Liver (tissue), 9 donors: ENCODE measurements around the gene ZNF747. TPM values are rescaled to one million over a fixed set of nuclear protein-coding genes. Genes with fewer than 3 reads are reported as not detected.
A peak's percentile ranks its signal among the peaks of the same experiment; 100 is the strongest.

Experiments
- DNase-seq: peaks from one replicate; pipeline ENCODE4 v3.0.0-alpha.2; 2017; ENCODE audit warnings: low spot score
- H3K27ac ChIP-seq, 2 donors: one replicate each; pipeline ENCODE4 v1.7.0; 2013; ENCODE audit warnings: inconsistent platforms in 2 of 2, low read length in 2 of 2, control low read depth in 1 of 2, low read depth in 1 of 2, mild to moderate bottlenecking in 1 of 2
- H3K27me3 ChIP-seq, 4 donors: one replicate each; pipeline versions ENCODE4 v1.6.1 to v1.7.0; 2013; ENCODE audit warnings: low read length in 3 of 4, inconsistent platforms in 1 of 4, mild to moderate bottlenecking in 1 of 4, moderate library complexity in 1 of 4; ENCODE audit not compliant: control insufficient read depth in 4 of 4, insufficient read depth in 4 of 4
- H3K36me3 ChIP-seq, 4 donors: one replicate each; pipeline versions ENCODE4 v1.6.1 to v1.7.0; 2013; ENCODE audit warnings: low read length in 3 of 4, mild to moderate bottlenecking in 3 of 4, low read depth in 1 of 4, moderate library complexity in 1 of 4; ENCODE audit not compliant: control insufficient read depth in 4 of 4, insufficient read depth in 3 of 4
- H3K4me1 ChIP-seq, 4 donors: one replicate each; pipeline versions ENCODE4 v1.6.1 to v1.7.0; 2013; ENCODE audit warnings: low read length in 3 of 4, mild to moderate bottlenecking in 3 of 4, moderate library complexity in 1 of 4; ENCODE audit not compliant: control insufficient read depth in 4 of 4, insufficient read depth in 4 of 4
- H3K4me3 ChIP-seq, 3 donors: one replicate each; pipeline versions ENCODE4 v1.6.1 to v1.7.0; 2013; ENCODE audit warnings: low read length in 3 of 3, control low read depth in 1 of 3, low read depth in 1 of 3, mild to moderate bottlenecking in 1 of 3
- H3K9ac ChIP-seq, 2 donors: one replicate each; pipeline ENCODE4 v1.7.0; 2013; ENCODE audit warnings: low read length in 2 of 2, mild to moderate bottlenecking in 2 of 2, moderate library complexity in 2 of 2, control low read depth in 1 of 2, low read depth in 1 of 2
- H3K9me3 ChIP-seq, 4 donors: one replicate each; pipeline versions ENCODE4 v1.6.1 to v1.7.0; 2013; ENCODE audit warnings: low read length in 3 of 4; ENCODE audit not compliant: control insufficient read depth in 4 of 4
- ATF3 ChIP-seq: IDR thresholded peaks from 2 replicates; pipeline ENCODE4 v1.6.1; 2016; ENCODE audit warnings: antibody characterized with exemption
- CTCF ChIP-seq: fragments of 150-350 bp; IDR thresholded peaks from 2 replicates; pipeline ENCODE4 v1.5.1; 2017; ENCODE audit warnings: improper control_type of control experiment, low read depth, low read length; ENCODE audit not compliant: missing input control
- EGR1 ChIP-seq, 2 donors: IDR thresholded peaks; 2 replicates each; pipeline ENCODE4 v1.6.1; 2016 to 2018; ENCODE audit warnings: antibody characterized with exemption in 2 of 2, low read depth in 2 of 2
- FOXA1 ChIP-seq: IDR thresholded peaks from 2 replicates; pipeline ENCODE4 v1.6.1; 2016; ENCODE audit warnings: antibody characterized with exemption
- FOXA2 ChIP-seq: IDR thresholded peaks from 2 replicates; pipeline ENCODE4 v1.6.1; 2016; ENCODE audit warnings: antibody characterized with exemption
- GABPA ChIP-seq, 2 donors: IDR thresholded peaks in 1 of 2; conservative IDR thresholded peaks in 1 of 2; 2 replicates each; pipeline ENCODE4 v1.6.1; 2016; ENCODE audit warnings: antibody characterized with exemption in 2 of 2, mild to moderate bottlenecking in 1 of 2, moderate library complexity in 1 of 2
- HNF4A ChIP-seq, 2 donors: conservative IDR thresholded peaks; 2 replicates each; pipeline ENCODE4 v1.6.1; 2016; ENCODE audit warnings: antibody characterized with exemption in 2 of 2, mild to moderate bottlenecking in 2 of 2
- HNF4G ChIP-seq: IDR thresholded peaks from 2 replicates; pipeline ENCODE4 v1.6.1; 2016; ENCODE audit warnings: antibody characterized with exemption
- JUND ChIP-seq, 2 donors: IDR thresholded peaks; 2 replicates each; pipeline ENCODE4 v1.6.1; 2016; ENCODE audit warnings: antibody characterized with exemption in 2 of 2
- MAX ChIP-seq: IDR thresholded peaks from 2 replicates; pipeline ENCODE4 v1.6.1; 2016; ENCODE audit warnings: antibody characterized with exemption
- NR2F2 ChIP-seq: IDR thresholded peaks from 2 replicates; pipeline ENCODE4 v1.6.1; 2016; ENCODE audit warnings: antibody characterized with exemption
- RAD21 ChIP-seq, 2 donors: IDR thresholded peaks; 2 replicates each; pipeline ENCODE4 v1.6.1; 2016; ENCODE audit warnings: antibody characterized with exemption in 2 of 2, mild to moderate bottlenecking in 2 of 2
- REST ChIP-seq: IDR thresholded peaks from 2 replicates; pipeline ENCODE4 v1.6.1; 2016; ENCODE audit warnings: antibody characterized with exemption, mild to moderate bottlenecking
- RXRA ChIP-seq, 2 donors: IDR thresholded peaks; 2 replicates each; pipeline ENCODE4 v1.6.1; 2017 to 2018; ENCODE audit warnings: antibody characterized with exemption in 2 of 2, mild to moderate bottlenecking in 1 of 2
- SP1 ChIP-seq: IDR thresholded peaks from 2 replicates; pipeline ENCODE4 v1.6.1; 2018; ENCODE audit warnings: antibody characterized with exemption, mild to moderate bottlenecking
- TAF1 ChIP-seq: conservative IDR thresholded peaks from 2 replicates; pipeline ENCODE4 v1.6.1; 2016; ENCODE audit warnings: antibody characterized with exemption, mild to moderate bottlenecking
- YY1 ChIP-seq: IDR thresholded peaks from 2 replicates; pipeline ENCODE4 v1.6.1; 2016; ENCODE audit warnings: antibody characterized with exemption, mild to moderate bottlenecking
- ZBTB33 ChIP-seq: IDR thresholded peaks from 2 replicates; pipeline ENCODE4 v1.6.1; 2016; ENCODE audit warnings: antibody characterized with exemption
- WGBS: extraction: QIAGEN DNeasy Blood & Tissue Kit; methylation state at CpG from one replicate; pipeline ENCODE4 v1.1.7; 2013; 5-methylcytosine and 5-hydroxymethylcytosine counted together
- polyA plus RNA-seq, 2 donors: library from polyadenylated mRNA; stranded (reverse) in 1 of 2; unstranded in 1 of 2; fragments of 200-250 nt in 1 of 2; fragments of >200 nt in 1 of 2; fragmentation: Nextera tagmentation in 1 of 2; extraction: Ambion mirVana in 1 of 2; gene quantifications; one replicate each; pipeline versions ENCODE4 v1.2.1 to v1.2.3, GENCODE V29; 2013 to 2015
- total RNA-seq, 2 donors: library from RNA; depleted of rRNA; stranded (reverse); fragments of >200 nt; gene quantifications; one replicate each; pipeline ENCODE4 v1.2.3, GENCODE V29; 2014
- donor health status: healthy.
- donor health status: healthy.
- donor health status: healthy.
- donor health status: healthy.
- donor health status: healthy.

The ZNF747 gene
- total and polyA plus RNA-seq, 4 donors = 3.8 to 10.5 (median 6.5) TPM

GRCh38 chr16:30574678-30575077, 40.0 kb upstream of the ZNF747 start:
- TF ChIP-seq REST (no peak), RXRA (IDR thresholded peaks at IDR 0.05) (no peak), GABPA (IDR thresholded peaks at IDR 0.05 in 1 of 2, conservative IDR thresholded peaks at IDR 0.05 in 1 of 2) (no peak)
- no peak overlapping the region for H3K4me3 ChIP-seq
- no peak overlapping the region for H3K9ac ChIP-seq
- 93% methylated on average over 1 of the region's 1 CpG for WGBS
- no peak for DNase-seq
- H3K9me3 ChIP-seq = no peaks in the 10 kb centered on the region
- peaks cover 0 to 3% (median 1%) of the 10 kb centered on the region in 4 donors for H3K36me3 ChIP-seq
- H3K27me3 ChIP-seq = no peaks in the 10 kb centered on the region
- peaks cover 3 to 20% (median 13%) of the 10 kb centered on the region in 4 donors for H3K4me1 ChIP-seq
- no peak overlapping the region for H3K27ac ChIP-seq

- H3K36me3 ChIP-seq = peaks cover 0 to 1% (median 0%) of the 10 kb centered on the region in 4 donors
- peaks cover 3 to 20% (median 13%) of the 10 kb centered on the region in 4 donors for H3K4me1 ChIP-seq
- no peaks in the 10 kb centered on the region for H3K9me3 ChIP-seq
- TF ChIP-seq FOXA2 (no peak), GABPA (IDR thresholded peaks at IDR 0.05 in 1 of 2, conservative IDR thresholded peaks at IDR 0.05 in 1 of 2) (peak in 1 of 2 donors; percentile 47), YY1 (peak; percentile 100), RAD21 (IDR thresholded peaks at IDR 0.05) (peak; percentile 42 to 53), JUND (IDR thresholded peaks at IDR 0.05) (no peak), REST (peak; percentile 18), MAX (no peak), EGR1 (IDR thresholded peaks at IDR 0.05; ENCODE audit: low read depth in 2 of 2) (no peak), FOXA1 (no peak), RXRA (IDR thresholded peaks at IDR 0.05) (peak; percentile 29 to 40), TAF1 (peak; percentile 42), SP1 (peak; percentile 76), HNF4A (conservative IDR thresholded peaks at IDR 0.05) (peak; percentile 12 to 42), ATF3 (no peak), HNF4G (no peak), ZBTB33 (no peak), CTCF (no peak), NR2F2 (peak; percentile 70)
- H3K9ac ChIP-seq = peak within 1 kb of the TSS; percentile 77 to 82
- DNase-seq = peak; percentile 92
- H3K4me3 ChIP-seq = peak within 1 kb of the TSS; percentile 70 to 81 (median 76)
- WGBS = under 1% methylated on average over 67 of the region's 67 CpGs
- H3K27ac ChIP-seq = peak within 1 kb of the TSS; percentile 80 to 96
- no peaks in the 10 kb centered on the region for H3K27me3 ChIP-seq
These were observed 37.0 kb upstream of the ZNF747 start, which contains the start of gene ZNF688 for GRCh38 chr16:30571445-30572322. Gene ZNF688, minus strand, starts transcription at chr16:30571714. Its CDS starts 85 bp downstream, at chr16:30571629.
